ENCODE measurements around the gene TIMP2. TPM values are rescaled to one million over a fixed set of nuclear protein-coding genes. Genes with fewer than 3 reads are reported as not detected.

TIMP2 gene
- total and polyA plus RNA-seq, 2 of the 4 experiments (the other 2 are of a cell fraction) = 43.9 to 416 TPM

DNA sequence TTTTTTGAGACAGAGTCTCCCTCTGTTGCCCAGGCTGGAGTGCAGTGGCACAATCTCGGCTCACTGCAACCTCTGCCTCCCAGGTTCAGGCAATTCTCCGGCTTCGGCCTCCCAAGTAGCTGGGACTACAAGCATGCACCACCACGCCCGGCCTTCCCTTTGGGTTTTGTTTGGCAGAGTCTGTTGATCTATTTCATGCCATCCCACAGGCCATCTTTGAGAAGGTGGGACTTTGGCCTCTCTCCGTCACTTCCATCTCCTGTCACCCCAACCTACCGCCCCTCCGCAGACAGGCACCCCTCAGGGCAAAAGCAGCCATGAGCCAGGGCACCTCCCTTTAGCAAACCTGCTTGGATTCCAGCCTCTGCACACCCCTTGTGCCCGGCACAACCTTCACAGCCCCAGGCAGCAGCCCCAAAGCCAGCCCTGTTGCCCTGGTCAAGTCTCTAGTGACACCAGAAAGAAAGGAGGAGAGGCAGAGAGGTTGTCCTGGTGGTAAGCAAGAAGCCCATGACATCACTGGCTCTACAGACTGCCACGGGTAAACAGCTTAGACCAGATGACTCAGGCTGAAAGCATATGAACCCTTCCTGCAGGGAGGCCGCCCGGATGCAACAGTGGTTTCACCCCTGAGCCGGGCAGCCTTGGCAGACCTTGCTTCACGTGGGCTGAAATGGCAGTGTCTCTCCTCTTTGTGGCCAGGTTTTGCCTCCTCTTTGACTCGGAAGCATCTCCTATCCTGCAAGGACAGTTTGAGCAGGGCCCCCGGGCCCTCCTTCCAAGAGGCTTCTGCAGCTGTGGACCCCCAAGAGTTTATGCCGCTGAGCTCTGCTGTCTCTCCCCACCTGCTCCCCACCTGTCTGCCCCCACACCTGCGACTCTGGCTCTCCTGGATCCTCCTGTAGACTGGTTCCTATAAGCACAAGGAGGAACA is 8.1 kb upstream of the TIMP2 start:
- DNase-seq (peak; percentile 99), ATAC-seq (ENCODE audit: low read depth) (peak; percentile 61)
- dilution Hi-C loops (cut with HindIII; ENCODE audit: low sequenced_read_pairs, unreplicated experiment) = no loop called here
- H2BK120ac ChIP-seq (ENCODE audit: low read depth, low read length) = peak overlapping the region; percentile 99
- H3K4me2 ChIP-seq (ENCODE audit: low read depth, low read length) = peak overlapping the region; percentile 63
- no peaks in the 10 kb centered on the region for H3K36me3 ChIP-seq (ENCODE audit: control insufficient read depth, insufficient read depth, low read length)
- peak overlapping the region; percentile 49 for H3K9ac ChIP-seq (ENCODE audit: low read depth, low read length)
- H4K5ac ChIP-seq (ENCODE audit: low read depth, low read length) = peak overlapping the region; percentile 74
- ChIA-PET POLR2A (ENCODE audit: unreplicated experiment) (interaction anchor here (0.5 to 1.0 kb wide), 2 partner anchors 11 to 33 kb away, joined by 3 to 5 read pairs; no protein-coding TSS in a partner anchor), CTCF (interaction anchor here (0.9 to 1.3 kb wide), 2 partner anchors 38 to 68 kb away, joined by 3 to 5 read pairs; no protein-coding TSS in a partner anchor)
- peak overlapping the region; percentile 93 for H3K14ac ChIP-seq (replicated peaks; ENCODE audit: low read depth, low read length)
- H3K27ac ChIP-seq (ENCODE audit: insufficient read depth, low read length) = peak overlapping the region; percentile 95
- H2AK9ac ChIP-seq (replicated peaks; ENCODE audit: low read depth, low read length, poor library complexity) = peak overlapping the region; percentile 92
- H3K27me3 ChIP-seq (ENCODE audit: control insufficient read depth, insufficient read depth, low read length) = no peaks in the 10 kb centered on the region
- peak overlapping the region; percentile 92 for H2AFZ ChIP-seq (replicated peaks; ENCODE audit: low read length, poor library complexity)
- 47% methylated on average over 7 of the region's 18 CpGs; no CpG with 5 or more reads in 1 of the 2 experiments for WGBS, 2 experiments (ENCODE audit: extremely low coverage in 2 of 2, insufficient read length in 1 of 2)
- peaks cover 28% of the 10 kb centered on the region for H3K4me1 ChIP-seq (ENCODE audit: control insufficient read depth, insufficient read depth, low read length)
- peaks cover 19% of the 10 kb centered on the region for H3K9me1 ChIP-seq (ENCODE audit: insufficient read depth, low read length)
- H2AK5ac ChIP-seq (ENCODE audit: low read depth, low read length) = peak overlapping the region; percentile 98
- H3K56ac ChIP-seq (ENCODE audit: extremely low read depth, insufficient read depth, low read length) = peak overlapping the region; percentile 80
- H3K4me3 ChIP-seq (ENCODE audit: insufficient read depth, low read depth, low read length) = peak overlapping the region; percentile 6; the same call in 1 of the 2 replicates
- in situ Hi-C loops (cut with MboI; ENCODE audit: low sequenced_read_pairs) = no loop called here
- H3K4ac ChIP-seq (ENCODE audit: low read depth, low read length) = peak overlapping the region; percentile 97
- H3K79me1 ChIP-seq (ENCODE audit: low read depth in 1 of 2, low read length in 2 of 2) = peaks cover 0 to 20% of the 10 kb centered on the region in 2 experiments; a peak in 2 of 4 replicates
- peak overlapping the region; percentile 93 for H4K91ac ChIP-seq (ENCODE audit: insufficient read depth, low read depth, low read length)
- H2BK5ac ChIP-seq (ENCODE audit: low read depth, low read length, poor library complexity, severe bottlenecking) = peak overlapping the region; percentile 98
- peak overlapping the region; percentile 85 for H3K18ac ChIP-seq (ENCODE audit: low read depth, low read length)
- peak overlapping the region; percentile 90 for H3K23ac ChIP-seq (ENCODE audit: low read depth, low read length)
- peak overlapping the region; percentile 96 for H2BK15ac ChIP-seq (ENCODE audit: low read depth, low read length)
- peak overlapping the region; percentile 94 for H2BK20ac ChIP-seq (ENCODE audit: low read depth, low read length)
- peak overlapping the region; percentile 42 to 92 for H4K8ac ChIP-seq (ENCODE audit: low read depth in 2 of 2, low read length in 2 of 2)
- no TSS peak for BruUV-seq (replicated peaks)
- H4K20me1 ChIP-seq (ENCODE audit: insufficient read depth, low read length) = peaks cover 12% of the 10 kb centered on the region; the same call in 1 of the 2 replicates
- intact Hi-C loops (cut with micrococcal nuclease) = loop anchor here (1.0 kb wide), 1 partner anchor 8 kb away; the partner anchor contains the start of gene TIMP2
- H3K9me3 ChIP-seq (ENCODE audit: control insufficient read depth, insufficient read depth, low read length) = no peaks in the 10 kb centered on the region
- peak; percentile 76 for TF ChIP-seq CEBPB (IDR thresholded peaks at IDR 0.05; ENCODE audit: low read depth, low read length)
- TF ChIP-seq MAFK (IDR thresholded peaks at IDR 0.05; ENCODE audit: low read depth, low read length) = 0 out of 2 replicates have a peak, but pooled peaks have one; percentile 19
- TF ChIP-seq POLR2A (IDR thresholded peaks at IDR 0.05; ENCODE audit: low read depth, low read length) = peak; percentile 47; the same call in 1 of the 2 replicates
- TF ChIP-seq MXI1 (IDR thresholded peaks at IDR 0.05; ENCODE audit: borderline replicate concordance, low read depth, low read length) = 0 out of 2 replicates have a peak, but pooled peaks have one; percentile 64
- TF ChIP-seq MAZ (IDR thresholded peaks at IDR 0.05; ENCODE audit: borderline replicate concordance, low read depth, low read length) = peak; percentile 61; the same call in 1 of the 2 replicates
- TF ChIP-seq, protein P1, sequence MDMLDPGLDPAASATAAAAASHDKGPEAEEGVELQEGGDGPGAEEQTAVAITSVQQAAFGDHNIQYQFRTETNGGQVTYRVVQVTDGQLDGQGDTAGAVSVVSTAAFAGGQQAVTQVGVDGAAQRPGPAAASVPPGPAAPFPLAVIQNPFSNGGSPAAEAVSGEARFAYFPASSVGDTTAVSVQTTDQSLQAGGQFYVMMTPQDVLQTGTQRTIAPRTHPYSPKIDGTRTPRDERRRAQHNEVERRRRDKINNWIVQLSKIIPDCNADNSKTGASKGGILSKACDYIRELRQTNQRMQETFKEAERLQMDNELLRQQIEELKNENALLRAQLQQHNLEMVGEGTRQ (IDR thresholded peaks at IDR 0.05; ENCODE audit: low read depth, low read length) = peak; percentile 83
- TF ChIP-seq, protein P2, sequence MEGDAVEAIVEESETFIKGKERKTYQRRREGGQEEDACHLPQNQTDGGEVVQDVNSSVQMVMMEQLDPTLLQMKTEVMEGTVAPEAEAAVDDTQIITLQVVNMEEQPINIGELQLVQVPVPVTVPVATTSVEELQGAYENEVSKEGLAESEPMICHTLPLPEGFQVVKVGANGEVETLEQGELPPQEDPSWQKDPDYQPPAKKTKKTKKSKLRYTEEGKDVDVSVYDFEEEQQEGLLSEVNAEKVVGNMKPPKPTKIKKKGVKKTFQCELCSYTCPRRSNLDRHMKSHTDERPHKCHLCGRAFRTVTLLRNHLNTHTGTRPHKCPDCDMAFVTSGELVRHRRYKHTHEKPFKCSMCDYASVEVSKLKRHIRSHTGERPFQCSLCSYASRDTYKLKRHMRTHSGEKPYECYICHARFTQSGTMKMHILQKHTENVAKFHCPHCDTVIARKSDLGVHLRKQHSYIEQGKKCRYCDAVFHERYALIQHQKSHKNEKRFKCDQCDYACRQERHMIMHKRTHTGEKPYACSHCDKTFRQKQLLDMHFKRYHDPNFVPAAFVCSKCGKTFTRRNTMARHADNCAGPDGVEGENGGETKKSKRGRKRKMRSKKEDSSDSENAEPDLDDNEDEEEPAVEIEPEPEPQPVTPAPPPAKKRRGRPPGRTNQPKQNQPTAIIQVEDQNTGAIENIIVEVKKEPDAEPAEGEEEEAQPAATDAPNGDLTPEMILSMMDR (conservative IDR thresholded peaks at IDR 0.05; ENCODE audit: low read depth, low read length) = no peak
- TF ChIP-seq NFE2L2 (IDR thresholded peaks at IDR 0.05; ENCODE audit: low read depth, low read length) = peak; percentile 79
- TF ChIP-seq CHD1 (IDR thresholded peaks at IDR 0.05; ENCODE audit: low read depth, low read length) = no peak
- TF ChIP-seq BHLHE40 (IDR thresholded peaks at IDR 0.05; ENCODE audit: low read depth, low read length) = peak; percentile 86
- TF ChIP-seq RAD21 (IDR thresholded peaks at IDR 0.05; ENCODE audit: low read length) = peak; percentile 32
- TF ChIP-seq, protein P3, sequence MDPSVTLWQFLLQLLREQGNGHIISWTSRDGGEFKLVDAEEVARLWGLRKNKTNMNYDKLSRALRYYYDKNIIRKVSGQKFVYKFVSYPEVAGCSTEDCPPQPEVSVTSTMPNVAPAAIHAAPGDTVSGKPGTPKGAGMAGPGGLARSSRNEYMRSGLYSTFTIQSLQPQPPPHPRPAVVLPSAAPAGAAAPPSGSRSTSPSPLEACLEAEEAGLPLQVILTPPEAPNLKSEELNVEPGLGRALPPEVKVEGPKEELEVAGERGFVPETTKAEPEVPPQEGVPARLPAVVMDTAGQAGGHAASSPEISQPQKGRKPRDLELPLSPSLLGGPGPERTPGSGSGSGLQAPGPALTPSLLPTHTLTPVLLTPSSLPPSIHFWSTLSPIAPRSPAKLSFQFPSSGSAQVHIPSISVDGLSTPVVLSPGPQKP (IDR thresholded peaks at IDR 0.05; ENCODE audit: borderline replicate concordance, low read depth, low read length) = no peak
